Osteocyte (in vitro differentiated cells): ENCODE data around the gene SMIM8. TPM values are rescaled to one million over a fixed set of nuclear protein-coding genes. Genes with fewer than 3 reads are reported as not detected.

Experiments used
- DNase-seq: peaks from one replicate; pipeline ENCODE4 v3.0.0; 2021; ENCODE audit warnings: mixed read lengths; ENCODE audit not compliant: unreplicated experiment; ENCODE audit errors: extremely low spot score
- H3K27ac Mint-ChIP-seq: one replicate; pipeline ENCODE4 v1.8.0; 2021; ENCODE audit warnings: mild to moderate bottlenecking, mixed read lengths; ENCODE audit not compliant: unreplicated experiment
- H3K27me3 Mint-ChIP-seq: one replicate; pipeline ENCODE4 v1.8.0; 2021; ENCODE audit warnings: mixed read lengths; ENCODE audit not compliant: unreplicated experiment
- H3K36me3 Mint-ChIP-seq: one replicate; pipeline ENCODE4 v1.8.0; 2021; ENCODE audit warnings: mixed read lengths; ENCODE audit not compliant: unreplicated experiment
- H3K4me1 Mint-ChIP-seq: one replicate; pipeline ENCODE4 v1.8.0; 2021; ENCODE audit warnings: mixed read lengths; ENCODE audit not compliant: unreplicated experiment
- H3K4me3 Mint-ChIP-seq: one replicate; pipeline ENCODE4 v1.8.0; 2021; ENCODE audit warnings: mild to moderate bottlenecking, moderate library complexity, mixed read lengths; ENCODE audit not compliant: unreplicated experiment
- H3K9me3 Mint-ChIP-seq: one replicate; pipeline ENCODE4 v1.8.0; 2021; ENCODE audit warnings: mixed read lengths; ENCODE audit not compliant: unreplicated experiment
- long read RNA-seq: library from polyadenylated mRNA; unstranded; transcript quantifications from one replicate; pipeline ENCODE4 v2.0.0, GENCODE V29; 2021
- total RNA-seq: library from RNA; stranded (reverse); gene quantifications from 2 replicates; pipeline ENCODE4 v1.2.1, GENCODE V29; 2021
- TF ChIP-seq, protein P1 (sequence below): fragments of 200-600 bp; sonication (generic); IDR thresholded peaks from 2 replicates; pipeline ENCODE4 v1.5.0; 2021; ENCODE audit warnings: antibody characterized with exemption, mild to moderate bottlenecking, moderate library complexity

Gene SMIM8, protein sequence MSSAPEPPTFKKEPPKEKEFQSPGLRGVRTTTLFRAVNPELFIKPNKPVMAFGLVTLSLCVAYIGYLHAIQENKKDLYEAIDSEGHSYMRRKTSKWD
- 8.7 and 12.1 TPM in 2 replicates for total RNA-seq
- long read RNA-seq, transcript SMIM8-201 (3 exons, 2,405 nt): major isoform, 39 of 48 reads
- long read RNA-seq, partial matches to known transcripts: 4 of 48 reads
- long read RNA-seq, other reads (novel, unspliced or antisense): 5 of 48 reads

DNA sequence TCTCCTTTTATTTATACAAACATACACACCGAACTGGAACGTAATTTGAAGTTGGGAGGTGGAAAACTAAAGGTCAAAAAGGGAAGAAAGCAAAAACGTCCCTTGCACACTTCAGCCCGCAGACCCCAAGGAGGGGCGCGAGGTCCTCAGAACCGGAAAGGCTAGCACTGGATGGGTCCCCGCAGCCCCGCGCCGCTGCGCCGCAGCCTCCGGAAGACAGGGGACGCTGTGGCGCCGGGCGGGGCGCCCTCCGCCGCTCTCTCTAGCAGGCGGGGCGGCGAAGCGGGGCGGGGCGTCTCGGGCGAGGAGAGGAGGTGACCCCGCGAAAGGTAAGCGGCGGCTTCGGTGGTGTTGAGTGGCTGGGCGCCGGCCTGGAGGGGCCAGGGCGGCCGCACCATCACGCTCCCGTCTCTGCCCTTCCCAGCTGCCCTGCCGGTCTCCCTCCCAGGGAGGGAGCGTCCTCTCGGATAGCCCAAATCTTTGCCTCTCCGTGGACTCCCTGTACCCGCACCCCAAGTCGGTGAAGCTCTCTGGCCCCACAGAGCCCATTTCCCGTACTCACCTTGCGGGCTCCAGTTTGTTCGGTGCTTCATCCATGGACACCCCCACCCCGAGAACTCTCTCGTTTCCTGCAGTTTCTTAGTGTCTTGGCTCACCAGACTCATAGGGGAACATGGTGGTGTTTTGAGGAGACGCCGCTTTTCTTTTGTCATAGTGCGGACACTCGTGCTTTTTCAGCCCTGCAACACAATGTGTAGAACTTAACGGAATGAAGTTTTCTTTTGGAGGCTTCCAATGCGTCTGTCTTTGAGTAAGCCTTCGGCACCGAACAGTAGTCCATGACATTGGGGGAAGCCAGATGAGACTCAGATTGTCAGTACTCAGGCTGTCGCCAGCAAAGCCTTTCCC is at the start of gene SMIM8:
Gene SMIM8, plus strand, starts transcription at position 285 of the 909 bp plus-strand sequence. CDS start 14,444 bp downstream, outside the sequence.
- Mint-ChIP-seq H3K27ac (peak within 1 kb of the TSS; percentile 86), H3K9me3 (no peaks in the 10 kb centered on the region), H3K4me1 (peaks cover 4% of the 10 kb centered on the region), H3K4me3 (peak within 1 kb of the TSS; percentile 98), H3K27me3 (peaks cover 8% of the 10 kb centered on the region), H3K36me3 (peaks cover 3% of the 10 kb centered on the region)
- TF ChIP-seq, protein P1, sequence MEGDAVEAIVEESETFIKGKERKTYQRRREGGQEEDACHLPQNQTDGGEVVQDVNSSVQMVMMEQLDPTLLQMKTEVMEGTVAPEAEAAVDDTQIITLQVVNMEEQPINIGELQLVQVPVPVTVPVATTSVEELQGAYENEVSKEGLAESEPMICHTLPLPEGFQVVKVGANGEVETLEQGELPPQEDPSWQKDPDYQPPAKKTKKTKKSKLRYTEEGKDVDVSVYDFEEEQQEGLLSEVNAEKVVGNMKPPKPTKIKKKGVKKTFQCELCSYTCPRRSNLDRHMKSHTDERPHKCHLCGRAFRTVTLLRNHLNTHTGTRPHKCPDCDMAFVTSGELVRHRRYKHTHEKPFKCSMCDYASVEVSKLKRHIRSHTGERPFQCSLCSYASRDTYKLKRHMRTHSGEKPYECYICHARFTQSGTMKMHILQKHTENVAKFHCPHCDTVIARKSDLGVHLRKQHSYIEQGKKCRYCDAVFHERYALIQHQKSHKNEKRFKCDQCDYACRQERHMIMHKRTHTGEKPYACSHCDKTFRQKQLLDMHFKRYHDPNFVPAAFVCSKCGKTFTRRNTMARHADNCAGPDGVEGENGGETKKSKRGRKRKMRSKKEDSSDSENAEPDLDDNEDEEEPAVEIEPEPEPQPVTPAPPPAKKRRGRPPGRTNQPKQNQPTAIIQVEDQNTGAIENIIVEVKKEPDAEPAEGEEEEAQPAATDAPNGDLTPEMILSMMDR: peak; percentile 99
- DNase-seq: peak; percentile 94

DNA sequence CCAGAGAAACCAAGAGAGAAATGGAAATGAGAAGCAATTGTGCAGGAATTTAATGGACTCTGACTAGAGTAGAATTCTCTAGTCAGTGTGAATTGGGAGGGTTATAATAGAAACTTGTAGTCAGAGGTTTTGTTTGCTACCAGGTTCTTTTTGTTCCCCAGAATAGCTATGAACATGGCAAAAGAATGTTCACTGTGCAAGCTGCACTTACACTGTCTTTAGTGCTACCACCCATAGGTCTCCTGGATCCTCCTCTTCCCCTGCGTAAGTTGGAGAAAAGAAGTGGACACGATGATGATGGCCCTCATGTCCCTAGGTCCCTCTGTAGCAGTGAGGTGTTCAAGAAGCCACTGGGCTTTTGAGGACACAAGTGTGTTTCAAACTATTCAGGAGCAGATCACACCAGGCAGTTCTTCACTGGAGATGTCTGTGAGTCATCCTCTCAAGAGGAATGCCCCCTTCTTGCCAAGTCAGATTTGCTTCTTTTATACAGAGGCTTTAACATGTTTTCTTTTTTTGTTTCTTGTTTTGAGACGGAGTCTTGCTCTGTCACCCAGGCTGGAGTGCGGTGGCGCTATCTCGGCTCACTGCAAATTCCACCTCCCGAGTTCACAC is 47.6 kb upstream of the SMIM8 start:
- no peak for DNase-seq
- H3K27me3 Mint-ChIP-seq: no peaks in the 10 kb centered on the region
- TF ChIP-seq, protein P1: no peak
- no peak overlapping the region for H3K27ac Mint-ChIP-seq
- no peaks in the 10 kb centered on the region for H3K36me3 Mint-ChIP-seq
- no peak overlapping the region for H3K4me3 Mint-ChIP-seq
- no peaks in the 10 kb centered on the region for H3K4me1 Mint-ChIP-seq
- no peaks in the 10 kb centered on the region for H3K9me3 Mint-ChIP-seq

DNA sequence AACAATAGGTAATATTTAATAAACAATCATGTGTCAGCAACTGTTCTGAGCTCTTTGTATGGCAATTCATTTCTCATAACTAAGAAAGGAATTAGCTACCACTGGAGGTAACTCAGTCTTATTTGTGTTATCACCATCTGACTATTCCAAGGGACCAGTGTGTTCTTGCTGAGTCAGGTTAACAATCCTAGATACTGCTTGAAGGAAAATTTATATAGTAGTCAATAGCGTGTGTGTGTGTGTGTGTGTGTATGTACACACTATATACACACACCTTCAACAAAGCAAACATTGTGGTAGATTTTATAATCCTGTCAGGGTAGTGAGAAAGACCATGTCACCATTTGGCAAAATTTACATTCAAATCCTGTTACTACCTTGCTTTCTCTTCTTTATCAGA is 45.8 kb upstream of the SMIM8 start:
- no peaks in the 10 kb centered on the region for H3K27me3 Mint-ChIP-seq
- H3K4me1 Mint-ChIP-seq: no peaks in the 10 kb centered on the region
- DNase-seq: no peak
- H3K27ac Mint-ChIP-seq: no peak overlapping the region
- TF ChIP-seq, protein P1: no peak
- no peaks in the 10 kb centered on the region for H3K36me3 Mint-ChIP-seq
- no peak overlapping the region for H3K4me3 Mint-ChIP-seq
- no peaks in the 10 kb centered on the region for H3K9me3 Mint-ChIP-seq

DNA sequence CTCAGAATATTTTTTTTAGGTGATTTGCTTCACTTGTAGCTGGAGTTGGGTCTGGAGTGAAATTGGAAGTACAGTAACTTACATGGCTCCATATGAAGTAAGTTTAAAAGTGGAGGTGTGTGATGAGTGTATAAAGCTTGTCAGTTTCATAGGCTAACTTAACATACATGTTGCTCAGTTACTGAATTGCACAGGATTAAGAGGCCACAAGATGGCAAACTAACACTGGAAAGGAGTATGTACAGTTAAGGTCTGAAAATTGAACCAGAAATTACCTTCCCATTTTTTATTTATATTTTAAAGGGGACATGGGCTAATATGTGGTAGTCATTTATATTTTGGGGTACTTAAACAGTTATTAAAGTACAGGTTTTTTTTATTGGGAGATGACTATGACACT is 45.3 kb upstream of the SMIM8 start:
- no peaks in the 10 kb centered on the region for H3K9me3 Mint-ChIP-seq
- no peak for DNase-seq
- no peaks in the 10 kb centered on the region for H3K27me3 Mint-ChIP-seq
- TF ChIP-seq, protein P1: peak; percentile 36
- H3K36me3 Mint-ChIP-seq: no peaks in the 10 kb centered on the region
- H3K4me3 Mint-ChIP-seq: no peak overlapping the region
- no peak overlapping the region for H3K27ac Mint-ChIP-seq
- no peaks in the 10 kb centered on the region for H3K4me1 Mint-ChIP-seq

DNA sequence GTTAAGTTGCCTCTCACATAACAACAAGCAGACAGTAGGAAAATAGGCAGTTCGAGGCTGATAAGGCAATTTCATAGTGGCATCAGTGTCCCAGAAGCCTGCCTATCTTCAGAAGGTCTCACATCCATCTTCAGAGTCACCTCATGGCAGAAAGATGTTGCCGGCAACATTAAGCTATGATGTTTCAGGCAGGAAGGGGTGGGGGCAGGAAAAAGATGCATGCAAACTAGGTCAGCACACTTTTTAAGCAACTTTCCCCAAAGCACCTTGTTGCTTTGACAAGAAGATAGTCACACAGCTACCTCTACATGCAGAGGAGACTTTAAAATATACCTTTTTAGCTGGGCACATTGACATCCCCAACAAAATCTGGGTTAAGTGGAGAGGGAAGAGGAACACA is 43.2 kb upstream of the SMIM8 start:
- H3K4me1 Mint-ChIP-seq: no peaks in the 10 kb centered on the region
- H3K4me3 Mint-ChIP-seq: no peak overlapping the region
- no peaks in the 10 kb centered on the region for H3K36me3 Mint-ChIP-seq

More for the DNA sequence above, 43.2 kb upstream of the SMIM8 start:
- Mint-ChIP-seq H3K27me3 (no peaks in the 10 kb centered on the region), H3K27ac (no peak overlapping the region), H3K9me3 (no peaks in the 10 kb centered on the region)
- no peak for DNase-seq
- TF ChIP-seq, protein P1: no peak
